Brain microvascular endothelial cell (primary cell): ENCODE measurements around the gene CFAP68.
A peak's percentile ranks its signal among the peaks of the same experiment; 100 is the strongest.
"Not testable (repeated sequence)": the region's sequence is repeated elsewhere in the genome, so short reads cannot be mapped to it uniquely, and the experiment has no call there.

ENCODE experiments used
- DNase-seq: peaks from one replicate; pipeline ENCODE4 v3.0.0-alpha.2; 2020
- H3K27ac ChIP-seq: fragments of 250-450 bp; sonication (Bioruptor Pico); 2 replicates; pipeline ENCODE4 v1.5.1; 2020; ENCODE audit warnings: mild to moderate bottlenecking, moderate library complexity
- H3K27me3 ChIP-seq: fragments of 250-450 bp; sonication (Bioruptor Pico); replicated peaks from 2 replicates; pipeline ENCODE4 v1.5.1; 2020; ENCODE audit warnings: mild to moderate bottlenecking
- H3K36me3 ChIP-seq: fragments of 250-450 bp; sonication (Bioruptor Pico); replicated peaks from 2 replicates; pipeline ENCODE4 v1.5.1; 2020; ENCODE audit warnings: mild to moderate bottlenecking
- H3K4me3 ChIP-seq: 2 replicates; pipeline ENCODE4 v1.5.1; 2011; ENCODE audit warnings: low read depth, mild to moderate bottlenecking, control low read depth, low read length, moderate library complexity
- in situ Hi-C: cut with HindIII; loops from 2 replicates; pipeline ENCODE4 v1.10.0; 2017; ENCODE audit warnings: low sequenced_read_pairs, low pct_ligation_motif_present
- TF ChIP-seq, protein P1 (sequence below): IDR thresholded peaks from 2 replicates; pipeline ENCODE4 v1.5.1; 2011; ENCODE audit warnings: low read depth, mild to moderate bottlenecking, moderate library complexity, low read length, control low read depth, inconsistent platforms; ENCODE audit errors: missing control alignments

Gene CFAP68

DNA sequence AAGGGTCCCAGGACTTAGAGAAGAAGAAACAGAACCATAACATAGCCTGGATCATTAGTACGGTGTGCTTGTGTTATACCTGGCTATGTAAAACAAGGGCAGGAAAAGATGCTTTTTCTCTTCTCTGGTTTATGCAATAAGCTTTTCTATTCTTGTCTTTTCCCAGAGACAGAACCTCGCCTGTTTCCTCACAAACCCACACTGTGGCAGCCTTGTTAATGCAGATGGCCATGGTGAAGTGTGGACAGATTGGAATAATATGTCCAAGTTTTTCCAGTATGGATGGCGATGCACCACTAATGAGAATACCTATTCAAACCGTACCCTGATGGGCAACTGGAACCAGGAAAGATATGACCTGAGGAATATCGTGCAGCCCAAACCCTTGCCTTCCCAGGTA lies 2.9 kb downstream of the CFAP68 start:
- no peak overlapping the region for H3K27ac ChIP-seq
- H3K27me3 ChIP-seq = no peaks in the 10 kb centered on the region
- in situ Hi-C loops = no loop called here
- no peak overlapping the region for H3K4me3 ChIP-seq
- no peak for DNase-seq
- no peaks in the 10 kb centered on the region for H3K36me3 ChIP-seq
- TF ChIP-seq, protein P1, sequence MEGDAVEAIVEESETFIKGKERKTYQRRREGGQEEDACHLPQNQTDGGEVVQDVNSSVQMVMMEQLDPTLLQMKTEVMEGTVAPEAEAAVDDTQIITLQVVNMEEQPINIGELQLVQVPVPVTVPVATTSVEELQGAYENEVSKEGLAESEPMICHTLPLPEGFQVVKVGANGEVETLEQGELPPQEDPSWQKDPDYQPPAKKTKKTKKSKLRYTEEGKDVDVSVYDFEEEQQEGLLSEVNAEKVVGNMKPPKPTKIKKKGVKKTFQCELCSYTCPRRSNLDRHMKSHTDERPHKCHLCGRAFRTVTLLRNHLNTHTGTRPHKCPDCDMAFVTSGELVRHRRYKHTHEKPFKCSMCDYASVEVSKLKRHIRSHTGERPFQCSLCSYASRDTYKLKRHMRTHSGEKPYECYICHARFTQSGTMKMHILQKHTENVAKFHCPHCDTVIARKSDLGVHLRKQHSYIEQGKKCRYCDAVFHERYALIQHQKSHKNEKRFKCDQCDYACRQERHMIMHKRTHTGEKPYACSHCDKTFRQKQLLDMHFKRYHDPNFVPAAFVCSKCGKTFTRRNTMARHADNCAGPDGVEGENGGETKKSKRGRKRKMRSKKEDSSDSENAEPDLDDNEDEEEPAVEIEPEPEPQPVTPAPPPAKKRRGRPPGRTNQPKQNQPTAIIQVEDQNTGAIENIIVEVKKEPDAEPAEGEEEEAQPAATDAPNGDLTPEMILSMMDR = no peak

DNA sequence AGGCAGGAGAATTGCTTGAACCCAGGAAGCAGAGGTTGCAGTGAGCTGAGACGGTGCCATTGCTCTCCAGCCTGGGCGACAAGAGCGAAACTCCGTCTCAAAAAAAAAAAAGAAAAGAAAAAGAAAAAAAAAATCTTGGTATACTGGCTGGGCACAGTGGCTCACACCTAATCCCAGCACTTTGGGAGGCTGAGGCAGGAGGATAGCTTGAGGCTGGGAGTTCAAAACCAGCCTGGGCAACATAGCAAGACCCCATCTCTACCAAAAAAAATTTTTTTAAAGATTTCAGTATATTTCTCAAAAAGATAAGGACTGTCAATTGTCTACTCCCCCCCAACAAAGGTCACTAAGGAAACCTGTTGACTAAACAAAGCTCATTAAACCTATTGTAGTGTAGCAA lies 5.7 kb downstream of the CFAP68 start:
- H3K36me3 ChIP-seq, H3K4me3 ChIP-seq, H3K27ac ChIP-seq, H3K27me3 ChIP-seq, DNase-seq, in situ Hi-C loops: not testable (repeated sequence)

GRCh38 chr11:111886032-111886431 lies 6.7 kb downstream of the CFAP68 start:
- no peak overlapping the region for H3K27ac ChIP-seq
- H3K4me3 ChIP-seq = no peak overlapping the region
- in situ Hi-C loops = no loop called here
- no peaks in the 10 kb centered on the region for H3K36me3 ChIP-seq
- H3K27me3 ChIP-seq = no peaks in the 10 kb centered on the region
- TF ChIP-seq, protein P1 = no peak
- DNase-seq = no peak

DNA sequence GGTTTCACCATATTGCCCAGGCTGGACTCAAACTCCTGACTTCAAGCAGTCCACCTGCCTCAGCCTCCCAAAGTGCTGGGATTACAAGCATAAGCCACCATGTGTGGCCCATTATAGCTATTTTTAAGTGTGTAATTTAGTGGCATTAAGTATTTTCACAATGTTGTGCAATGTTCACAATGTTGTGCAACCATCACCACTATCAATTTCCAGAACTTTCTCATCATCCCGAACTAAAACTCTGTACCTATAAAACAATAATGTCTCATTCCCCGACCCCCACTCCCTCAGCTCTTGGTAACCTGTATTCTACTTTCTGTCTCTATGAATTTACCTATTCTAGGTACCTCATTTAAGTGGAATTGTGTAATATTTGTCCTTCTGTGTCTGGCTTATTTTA lies 7.5 kb downstream of the CFAP68 start:
- in situ Hi-C loops = no loop called here
- no peak for DNase-seq
- Histone ChIP-seq H3K4me3 (no peak overlapping the region), H3K27me3 (no peaks in the 10 kb centered on the region), H3K27ac (no peak overlapping the region), H3K36me3 (no peaks in the 10 kb centered on the region)
- TF ChIP-seq, protein P1 = no peak

DNA sequence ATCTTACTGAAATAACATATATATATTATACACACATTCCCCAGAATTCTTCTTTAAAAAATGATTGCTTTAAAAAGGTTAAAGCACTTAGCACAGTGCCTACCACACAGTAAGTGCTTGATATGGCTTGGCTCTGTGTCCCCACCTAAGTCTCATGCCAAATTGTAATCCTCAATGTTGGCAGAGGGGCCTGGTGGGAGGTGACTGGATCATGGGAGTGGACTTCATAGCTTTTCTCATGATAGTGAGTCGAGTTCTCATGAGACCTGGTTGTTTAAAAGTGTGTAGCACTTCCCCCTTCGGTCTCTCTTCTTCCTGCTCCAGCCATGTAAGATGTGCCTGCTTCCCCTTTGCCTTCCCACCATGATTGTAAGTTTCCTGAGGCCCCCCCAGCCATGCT lies 26.1 kb downstream of the CFAP68 start:
- Histone ChIP-seq H3K27me3 (no peaks in the 10 kb centered on the region), H3K36me3 (no peaks in the 10 kb centered on the region), H3K27ac (no peak overlapping the region), H3K4me3 (no peak overlapping the region)
- in situ Hi-C loops = no loop called here
- TF ChIP-seq, protein P1 = no peak
- peak; percentile 5 for DNase-seq

- peaks cover 3% of the 10 kb centered on the region for H3K27me3 ChIP-seq
- H3K27ac ChIP-seq = no peak overlapping the region
- TF ChIP-seq, protein P1 = no peak
- in situ Hi-C loops = no loop called here
- H3K4me3 ChIP-seq = no peak overlapping the region
- DNase-seq = no peak
- H3K36me3 ChIP-seq = no peaks in the 10 kb centered on the region
Measured at GRCh38 chr11:111906680-111907079, 27.3 kb downstream of the CFAP68 start.
